Activated T-cell treated with anti-CD3 and anti-CD28 coated beads, Interleukin-2, amount 50 U/mL, for 24 hours (primary cell): ENCODE measurements around the gene PXMP4.
"Not testable (repeated sequence)": the region's sequence is repeated elsewhere in the genome, so short reads cannot be mapped to it uniquely, and the experiment has no call there.

ENCODE experiments used
- DNase-seq: peaks from one replicate; pipeline ENCODE4 v3.0.0-alpha.2; 2020
- H3K27ac Mint-ChIP-seq: 2 replicates; pipeline ENCODE4 v1.8.0; 2020; ENCODE audit warnings: mild to moderate bottlenecking, mixed read lengths
- H3K27me3 Mint-ChIP-seq: 2 replicates; pipeline ENCODE4 v1.8.0; 2020; ENCODE audit warnings: mixed read lengths
- H3K36me3 Mint-ChIP-seq: 2 replicates; pipeline ENCODE4 v1.8.0; 2020; ENCODE audit warnings: low read depth, mixed read lengths
- H3K4me1 Mint-ChIP-seq: 2 replicates; pipeline ENCODE4 v1.8.0; 2020; ENCODE audit warnings: low read depth, mixed read lengths
- H3K4me3 Mint-ChIP-seq: 2 replicates; pipeline ENCODE4 v1.8.0; 2020; ENCODE audit warnings: mild to moderate bottlenecking, moderate library complexity, mixed read lengths
- H3K9me3 Mint-ChIP-seq: 2 replicates; pipeline ENCODE4 v1.8.0; 2020; ENCODE audit warnings: mixed read lengths

The PXMP4 gene

GRCh38 chr20:33719989-33720709, at the start of gene PXMP4:
PXMP4 (minus strand) TSS chr20:33720310; CDS start chr20:33720207, 103 bp downstream.
- Mint-ChIP-seq H3K9me3 (no peaks in the 10 kb centered on the region), H3K4me3 (peak within 1 kb of the TSS; percentile 92), H3K27ac (peak within 1 kb of the TSS; percentile 90), H3K27me3 (no peaks in the 10 kb centered on the region), H3K4me1 (peaks cover 32% of the 10 kb centered on the region), H3K36me3 (peaks cover 5% of the 10 kb centered on the region)
- peak; percentile 86 for DNase-seq

DNA sequence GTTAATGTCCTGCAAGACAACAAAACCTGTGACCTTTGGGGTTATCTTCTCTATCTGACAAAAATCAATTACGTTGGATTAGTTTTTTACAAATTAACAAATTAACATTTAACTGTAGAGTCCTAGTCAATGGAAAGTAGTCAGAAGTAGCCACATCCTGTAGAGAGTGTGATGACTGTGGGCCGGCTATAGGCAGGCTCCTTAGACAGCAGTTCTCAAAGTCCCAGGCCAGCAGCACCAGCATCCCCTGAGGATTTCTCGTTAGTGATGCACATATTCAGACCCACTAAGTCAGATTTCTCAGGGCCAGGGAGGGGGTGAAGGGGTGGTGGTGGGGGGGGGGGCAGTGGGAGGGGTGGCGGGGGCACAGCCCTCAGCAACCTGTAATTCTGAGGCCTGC, 48.9 kb upstream of the PXMP4 start:
- Mint-ChIP-seq H3K36me3 (peaks cover 55% of the 10 kb centered on the region), H3K4me3 (no peak overlapping the region), H3K27me3 (no peaks in the 10 kb centered on the region), H3K4me1 (peaks cover 9% of the 10 kb centered on the region), H3K9me3 (no peaks in the 10 kb centered on the region), H3K27ac (no peak overlapping the region)
- no peak for DNase-seq

DNA sequence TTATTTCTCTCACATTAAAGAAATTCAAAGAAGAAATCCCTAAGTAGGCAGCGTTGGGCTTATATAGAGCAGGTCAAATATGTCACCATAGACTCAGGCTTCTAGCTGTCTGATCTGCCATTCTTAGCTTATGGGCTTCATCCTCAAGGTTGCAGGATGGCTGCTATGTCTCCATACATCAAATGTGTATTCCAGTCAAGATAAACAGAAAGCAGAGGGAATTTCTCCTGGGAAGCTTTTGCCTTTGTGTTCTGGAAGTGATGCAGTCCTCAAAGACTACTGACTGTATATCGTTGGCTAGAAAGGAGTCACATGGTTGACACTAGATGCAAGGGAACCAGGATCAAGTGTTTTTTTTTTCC, 47.6 kb upstream of the PXMP4 start:
- H3K9me3 Mint-ChIP-seq = no peaks in the 10 kb centered on the region
- H3K27ac Mint-ChIP-seq = no peak overlapping the region
- peaks cover 54% of the 10 kb centered on the region for H3K36me3 Mint-ChIP-seq
- no peak for DNase-seq
- H3K4me3 Mint-ChIP-seq = no peak overlapping the region
- no peaks in the 10 kb centered on the region for H3K4me1 Mint-ChIP-seq
- no peaks in the 10 kb centered on the region for H3K27me3 Mint-ChIP-seq

DNA sequence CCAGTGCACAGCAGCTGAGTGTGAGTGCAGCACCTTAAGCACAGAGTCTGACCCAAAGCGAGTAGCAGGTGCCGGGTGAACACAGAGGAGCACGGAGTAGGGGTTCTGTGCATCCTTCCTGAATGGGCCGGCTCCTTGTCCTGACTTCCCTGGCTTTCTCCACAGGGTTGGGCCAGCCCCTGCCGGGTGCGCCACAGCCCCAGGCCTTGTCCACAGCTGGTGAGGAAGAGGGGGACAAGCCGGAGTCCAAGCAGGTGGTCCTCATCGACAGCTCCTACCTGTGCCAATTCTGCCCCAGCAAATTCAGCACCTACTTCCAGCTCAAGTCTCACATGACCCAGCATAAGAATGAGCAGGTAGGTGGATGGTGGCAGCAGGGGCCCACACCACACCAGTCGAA, 46.6 kb upstream of the PXMP4 start:
- Mint-ChIP-seq H3K4me1 (no peaks in the 10 kb centered on the region), H3K9me3 (no peaks in the 10 kb centered on the region), H3K4me3 (no peak overlapping the region), H3K27ac (no peak overlapping the region), H3K27me3 (no peaks in the 10 kb centered on the region), H3K36me3 (peaks cover 56% of the 10 kb centered on the region)
- DNase-seq = no peak

DNA sequence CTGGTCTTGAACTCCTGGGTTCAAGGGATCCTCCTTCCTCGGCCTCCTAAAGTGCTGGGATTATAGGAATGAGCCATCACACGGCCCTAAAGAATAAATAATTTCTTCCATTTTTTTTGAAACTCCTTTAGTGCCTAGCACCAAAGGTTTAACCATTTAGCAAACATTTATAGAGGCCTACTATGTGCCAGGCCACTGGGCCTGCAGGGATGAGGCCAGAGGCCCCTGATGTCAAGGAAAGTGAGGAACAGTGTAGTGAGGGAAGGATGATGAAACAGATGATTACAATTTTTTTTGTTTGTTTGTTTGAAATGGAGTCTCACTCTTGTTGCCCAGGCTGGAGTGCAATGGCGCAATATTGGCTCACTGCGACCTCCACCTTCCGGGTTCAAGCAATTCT, 45.5 kb upstream of the PXMP4 start:
- no peak for DNase-seq
- H3K4me3 Mint-ChIP-seq = no peak overlapping the region
- no peaks in the 10 kb centered on the region for H3K27me3 Mint-ChIP-seq
- H3K27ac Mint-ChIP-seq = no peak overlapping the region
- H3K4me1 Mint-ChIP-seq = no peaks in the 10 kb centered on the region
- H3K36me3 Mint-ChIP-seq = peaks cover 59% of the 10 kb centered on the region
- H3K9me3 Mint-ChIP-seq = no peaks in the 10 kb centered on the region

DNA sequence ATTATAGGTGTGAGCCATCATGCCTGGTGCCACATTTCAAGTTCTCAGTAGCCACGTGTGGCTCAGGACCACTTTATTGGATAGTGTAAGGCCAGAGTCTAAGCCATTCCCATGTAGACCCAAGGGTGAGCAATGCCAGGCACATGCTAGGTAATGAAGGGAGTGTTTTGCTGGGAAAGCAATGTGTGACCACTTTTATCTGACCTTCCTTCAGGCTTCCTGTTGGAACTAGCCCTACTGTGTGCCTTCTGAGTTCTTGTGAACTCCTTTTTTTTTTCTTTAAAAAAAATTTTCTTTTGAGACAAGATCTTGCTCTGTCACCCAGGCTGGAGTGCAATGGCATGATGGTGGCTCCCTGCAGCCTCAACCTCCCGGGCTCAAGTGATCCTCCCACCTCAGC, 45.0 kb upstream of the PXMP4 start:
- H3K27me3 Mint-ChIP-seq = no peaks in the 10 kb centered on the region
- peaks cover 56% of the 10 kb centered on the region for H3K36me3 Mint-ChIP-seq
- no peaks in the 10 kb centered on the region for H3K4me1 Mint-ChIP-seq
- H3K4me3 Mint-ChIP-seq = no peak overlapping the region
- no peaks in the 10 kb centered on the region for H3K9me3 Mint-ChIP-seq
- DNase-seq = no peak
- H3K27ac Mint-ChIP-seq = no peak overlapping the region

DNA sequence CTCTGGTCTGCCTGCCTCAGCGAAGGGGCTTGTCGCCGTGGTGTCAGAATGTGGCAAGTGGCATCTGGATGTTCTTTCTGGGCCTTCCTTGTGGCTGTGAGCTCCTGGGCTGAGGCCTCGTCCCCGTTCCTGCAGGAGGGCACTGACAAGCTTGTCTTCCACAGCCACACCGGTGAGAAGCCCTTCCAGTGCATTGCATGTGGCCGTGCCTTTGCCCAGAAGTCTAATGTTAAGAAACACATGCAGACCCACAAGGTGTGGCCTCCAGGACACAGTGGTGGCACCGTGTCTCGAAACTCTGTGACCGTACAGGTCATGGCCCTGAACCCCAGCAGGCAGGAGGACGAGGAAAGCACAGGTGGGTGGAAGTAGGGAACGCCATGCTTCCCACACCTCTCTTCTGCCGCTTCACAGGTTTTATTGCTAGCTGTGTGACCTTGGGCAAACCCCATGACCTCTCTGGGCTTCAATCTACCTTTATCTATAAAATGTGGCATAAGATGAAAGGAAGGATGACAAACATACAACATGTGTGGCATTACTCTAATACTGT, 41.7 kb upstream of the PXMP4 start:
- H3K9me3 Mint-ChIP-seq = peaks cover 5% of the 10 kb centered on the region
- H3K4me3 Mint-ChIP-seq = no peak overlapping the region
- H3K4me1 Mint-ChIP-seq = no peaks in the 10 kb centered on the region
- no peak for DNase-seq
- no peaks in the 10 kb centered on the region for H3K27me3 Mint-ChIP-seq
- H3K36me3 Mint-ChIP-seq = peaks cover 58% of the 10 kb centered on the region
- no peak overlapping the region for H3K27ac Mint-ChIP-seq

DNA sequence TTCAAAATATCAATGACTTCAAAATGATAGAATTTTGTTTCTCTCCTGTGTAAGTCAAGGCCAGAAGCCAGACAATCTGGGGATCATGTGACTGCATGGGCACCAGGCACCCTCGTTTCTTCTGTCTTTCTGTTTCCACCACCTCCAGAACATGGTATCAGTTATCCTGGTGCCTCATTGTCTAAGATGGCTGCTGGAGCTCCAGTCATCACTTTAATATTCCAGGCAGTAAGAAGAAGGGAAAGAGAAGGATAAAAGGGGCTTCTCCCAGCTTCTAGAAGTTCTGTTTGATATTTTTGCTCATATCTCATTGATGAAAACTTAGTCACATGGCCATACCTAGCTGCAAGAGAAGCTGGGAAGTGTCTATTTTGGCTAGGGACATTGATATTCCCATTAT, 37.3 kb upstream of the PXMP4 start:
- no peak overlapping the region for H3K27ac Mint-ChIP-seq

DNA sequence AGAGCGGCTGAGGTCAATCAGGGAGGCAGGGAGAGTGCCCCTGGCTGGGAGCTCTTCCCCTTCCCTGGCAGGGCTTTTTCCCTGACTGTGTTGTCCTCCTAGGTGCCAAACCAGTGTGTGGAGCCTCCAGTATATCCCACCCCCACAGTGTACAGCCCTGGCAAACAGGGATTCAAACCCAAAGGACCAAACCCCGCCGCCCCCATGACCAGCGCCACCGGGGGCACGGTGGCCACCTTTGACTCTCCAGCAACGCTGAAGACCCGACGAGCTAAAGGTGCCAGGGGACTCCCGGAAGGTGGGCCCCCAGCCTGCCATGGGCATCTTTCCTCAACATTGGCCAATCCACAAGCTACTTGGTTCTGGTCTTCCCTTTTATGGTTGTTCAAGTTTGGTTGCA, 36.9 kb upstream of the PXMP4 start:
- Mint-ChIP-seq H3K27me3 (no peaks in the 10 kb centered on the region), H3K4me1 (peaks cover 2% of the 10 kb centered on the region), H3K9me3 (peaks cover 5% of the 10 kb centered on the region), H3K36me3 (peaks cover 69% of the 10 kb centered on the region), H3K4me3 (no peak overlapping the region), H3K27ac (no peak overlapping the region)
- no peak for DNase-seq

More for the DNA sequence above, 37.3 kb upstream of the PXMP4 start:
- H3K4me3 Mint-ChIP-seq = no peak overlapping the region
- H3K9me3 Mint-ChIP-seq = peaks cover 5% of the 10 kb centered on the region
- peaks cover 2% of the 10 kb centered on the region for H3K4me1 Mint-ChIP-seq
- no peaks in the 10 kb centered on the region for H3K27me3 Mint-ChIP-seq
- no peak for DNase-seq
- peaks cover 68% of the 10 kb centered on the region for H3K36me3 Mint-ChIP-seq

DNA sequence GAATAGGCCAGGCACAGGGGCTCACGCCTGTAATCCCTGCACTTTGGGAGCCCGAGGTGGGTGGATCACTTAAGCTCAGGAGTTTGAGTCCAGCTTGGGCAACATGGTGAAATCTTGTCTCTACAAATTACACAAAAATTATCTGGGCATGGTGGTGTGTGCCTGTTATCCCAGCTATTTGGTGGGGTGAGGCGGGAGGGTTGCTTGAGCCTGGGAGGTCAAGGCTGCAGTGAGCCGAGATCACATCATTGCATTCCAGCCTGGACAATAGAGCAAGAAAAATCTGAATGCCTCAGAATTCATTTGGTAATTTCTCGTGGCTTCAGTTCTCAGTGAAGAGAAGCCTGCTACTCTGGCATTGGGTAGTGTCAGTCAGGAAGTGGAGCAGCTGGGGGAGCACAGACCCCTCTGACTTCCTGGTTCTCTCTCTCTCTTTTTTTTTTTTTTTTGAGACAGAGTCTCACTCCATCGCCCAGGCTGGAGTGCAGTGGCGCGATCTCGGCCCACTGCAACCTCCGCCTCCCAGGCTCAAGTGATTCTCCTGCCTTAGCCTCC, 35.9 kb upstream of the PXMP4 start:
- not testable (repeated sequence) for H3K9me3 Mint-ChIP-seq, H3K4me1 Mint-ChIP-seq, DNase-seq, H3K27me3 Mint-ChIP-seq, H3K4me3 Mint-ChIP-seq
- H3K36me3 Mint-ChIP-seq = peaks cover 72% of the 10 kb centered on the region
- H3K27ac Mint-ChIP-seq = peak overlapping the region; percentile 18

GRCh38 chr20:33753763-33754162, 33.7 kb upstream of the PXMP4 start:
- Mint-ChIP-seq H3K9me3 (peaks cover 5% of the 10 kb centered on the region), H3K4me3 (no peak overlapping the region), H3K27ac (no peak overlapping the region), H3K36me3 (peaks cover 74% of the 10 kb centered on the region), H3K4me1 (peaks cover 2% of the 10 kb centered on the region), H3K27me3 (no peaks in the 10 kb centered on the region)
- DNase-seq = no peak

- DNase-seq = no peak
- H3K9me3 Mint-ChIP-seq = peaks cover 5% of the 10 kb centered on the region
- no peak overlapping the region for H3K27ac Mint-ChIP-seq
- H3K4me1 Mint-ChIP-seq = peaks cover 2% of the 10 kb centered on the region
- peaks cover 74% of the 10 kb centered on the region for H3K36me3 Mint-ChIP-seq
- no peak overlapping the region for H3K4me3 Mint-ChIP-seq
- H3K27me3 Mint-ChIP-seq = no peaks in the 10 kb centered on the region
These were observed 33.0 kb upstream of the PXMP4 start for GRCh38 chr20:33753143-33753542.

DNA sequence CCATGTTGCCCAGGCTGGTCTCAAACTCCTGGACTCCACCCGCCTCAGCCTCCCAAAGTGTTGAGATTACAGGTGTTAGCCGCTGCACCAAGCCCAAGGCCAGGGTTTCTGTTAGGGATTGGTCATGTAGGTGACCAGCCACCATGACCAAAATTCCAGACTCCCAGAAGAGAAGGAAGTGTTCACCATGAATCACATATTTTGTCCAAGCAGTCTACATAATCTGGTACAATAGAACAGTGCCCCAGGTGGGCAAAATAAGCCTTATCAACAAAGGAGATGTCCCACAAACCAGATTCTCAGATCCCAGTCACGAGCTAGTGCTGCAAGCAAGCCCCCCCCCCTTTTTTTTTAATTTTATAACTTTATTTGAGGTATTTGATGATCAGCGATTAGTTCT, 31.7 kb upstream of the PXMP4 start:
- no peak for DNase-seq
- Mint-ChIP-seq H3K4me3 (no peak overlapping the region), H3K27ac (no peak overlapping the region), H3K27me3 (no peaks in the 10 kb centered on the region), H3K9me3 (no peaks in the 10 kb centered on the region), H3K36me3 (peaks cover 67% of the 10 kb centered on the region), H3K4me1 (peaks cover 2% of the 10 kb centered on the region)

DNA sequence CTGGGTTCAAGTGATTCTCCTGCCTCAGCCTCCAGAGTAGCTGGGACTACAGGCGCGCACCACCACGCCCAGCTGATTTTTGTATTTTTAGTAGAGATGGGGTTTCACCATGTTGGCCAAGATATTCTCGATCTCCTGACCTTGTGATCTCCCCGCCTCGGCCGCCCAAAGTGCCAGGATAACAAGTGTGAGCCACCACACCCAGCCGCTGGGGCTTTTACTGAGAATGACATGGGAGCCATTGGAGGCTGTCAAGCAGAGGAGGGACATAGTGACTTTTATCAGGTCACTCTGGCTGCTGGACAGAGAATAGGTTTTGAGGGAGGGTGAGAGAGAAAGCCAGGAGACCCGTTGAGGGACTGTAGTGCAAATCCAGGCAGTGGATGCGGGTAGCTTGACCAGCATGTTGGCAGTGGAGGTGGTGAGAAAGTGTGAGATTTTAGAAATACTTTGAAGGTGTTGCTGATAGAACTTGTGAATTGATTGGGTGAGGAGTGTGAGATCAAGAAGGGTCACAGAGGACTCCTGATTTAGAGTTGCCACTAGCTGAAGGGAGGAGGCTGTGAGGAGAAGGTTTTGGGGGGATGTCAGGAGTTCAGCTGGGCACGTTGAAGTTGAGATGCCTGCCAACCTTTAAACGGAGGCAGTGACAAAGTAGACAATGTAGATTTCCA, 26.4 kb upstream of the PXMP4 start:
- Mint-ChIP-seq H3K4me3 (no peak overlapping the region), H3K9me3 (no peaks in the 10 kb centered on the region), H3K36me3 (peaks cover 41% of the 10 kb centered on the region), H3K27ac (no peak overlapping the region), H3K4me1 (no peaks in the 10 kb centered on the region), H3K27me3 (no peaks in the 10 kb centered on the region)
- DNase-seq = no peak

DNA sequence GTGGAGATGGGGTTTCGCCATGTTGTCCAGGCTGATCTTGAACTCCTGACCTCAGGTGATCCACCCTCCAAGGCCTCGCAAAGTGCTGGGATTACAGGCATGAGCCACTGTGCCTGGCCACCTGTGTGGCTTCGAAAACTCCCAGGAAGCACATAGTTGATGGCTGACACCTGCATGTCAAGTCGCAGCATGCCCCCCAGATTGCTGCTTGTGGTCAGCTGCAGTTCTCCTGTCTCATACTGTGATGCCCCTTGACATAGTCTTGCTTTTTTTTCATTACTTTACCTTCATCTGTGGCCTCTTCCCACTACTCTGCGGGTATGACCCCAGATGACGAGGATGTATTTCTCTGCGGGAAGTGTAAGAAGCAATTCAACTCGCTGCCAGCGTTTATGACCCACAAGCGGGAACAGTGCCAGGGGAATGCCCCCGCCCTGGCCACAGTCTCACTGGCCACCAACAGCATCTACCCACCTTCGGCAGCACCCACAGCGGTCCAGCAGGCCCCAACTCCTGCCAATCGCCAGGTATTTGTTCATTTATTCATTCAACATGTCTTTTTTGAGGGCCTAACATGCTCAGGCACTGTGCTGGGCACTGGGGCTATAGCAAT, 24.8 kb upstream of the PXMP4 start:
- no peak for DNase-seq
- Mint-ChIP-seq H3K27ac (no peak overlapping the region), H3K4me1 (no peaks in the 10 kb centered on the region), H3K27me3 (no peaks in the 10 kb centered on the region), H3K36me3 (peaks cover 31% of the 10 kb centered on the region), H3K4me3 (no peak overlapping the region), H3K9me3 (no peaks in the 10 kb centered on the region)
